OCI-LY7 (cell line): ENCODE data around the gene CLPTM1.

ENCODE experiments used
- EZH2phosphoT487 ChIP-seq: fragments of 200-600 bp; sonication (generic); IDR thresholded peaks from 2 replicates; pipeline ENCODE4 v1.6.1; 2018; ENCODE audit warnings: low read depth, borderline replicate concordance, mild to moderate bottlenecking, mixed run types, antibody characterized with exemption, low read length, moderate library complexity, mixed read lengths
- TF ChIP-seq, protein P1 (sequence below): fragments of 200-600 bp; sonication (generic); conservative IDR thresholded peaks from 2 replicates; pipeline ENCODE4 v1.5.1; 2014; ENCODE audit warnings: mild to moderate bottlenecking, antibody characterized with exemption, low read length, moderate library complexity, mixed read lengths

DNA sequence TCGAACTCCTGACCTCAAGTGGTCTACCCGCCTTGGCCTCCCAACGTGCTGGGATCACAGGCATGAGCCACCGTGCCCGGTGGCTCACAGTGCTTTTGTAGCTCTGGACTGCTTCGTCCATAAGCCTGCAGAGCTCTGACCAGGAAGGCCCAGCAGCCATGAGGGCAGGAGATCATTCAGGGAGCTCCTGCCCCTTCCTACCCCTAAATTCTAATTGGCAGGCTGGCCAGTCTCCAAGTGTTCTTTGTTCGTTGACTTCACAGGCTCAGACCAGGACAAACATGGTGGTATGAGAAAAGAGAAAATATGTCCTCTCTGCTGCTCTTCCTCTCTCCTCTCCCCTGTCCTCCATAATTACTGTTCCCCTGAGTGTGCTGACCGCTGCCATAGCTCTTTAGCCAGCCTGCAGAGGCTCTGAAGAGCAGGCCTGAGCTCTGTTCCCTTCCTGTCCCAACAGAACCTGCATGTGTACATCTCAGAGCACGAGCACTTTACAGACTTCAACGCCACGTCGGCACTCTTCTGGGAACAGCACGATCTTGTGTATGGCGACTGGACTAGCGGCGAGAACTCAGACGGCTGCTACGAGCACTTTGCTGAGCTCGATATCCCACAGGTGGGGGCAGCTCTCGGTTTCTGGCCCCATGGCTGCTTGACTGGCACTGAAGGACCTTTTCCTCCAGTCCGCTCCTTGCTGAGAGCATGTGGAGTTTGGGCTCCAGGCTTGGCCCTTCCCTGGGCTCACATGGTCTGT is 19.0 kb downstream of the CLPTM1 start:
- TF ChIP-seq, protein P1, sequence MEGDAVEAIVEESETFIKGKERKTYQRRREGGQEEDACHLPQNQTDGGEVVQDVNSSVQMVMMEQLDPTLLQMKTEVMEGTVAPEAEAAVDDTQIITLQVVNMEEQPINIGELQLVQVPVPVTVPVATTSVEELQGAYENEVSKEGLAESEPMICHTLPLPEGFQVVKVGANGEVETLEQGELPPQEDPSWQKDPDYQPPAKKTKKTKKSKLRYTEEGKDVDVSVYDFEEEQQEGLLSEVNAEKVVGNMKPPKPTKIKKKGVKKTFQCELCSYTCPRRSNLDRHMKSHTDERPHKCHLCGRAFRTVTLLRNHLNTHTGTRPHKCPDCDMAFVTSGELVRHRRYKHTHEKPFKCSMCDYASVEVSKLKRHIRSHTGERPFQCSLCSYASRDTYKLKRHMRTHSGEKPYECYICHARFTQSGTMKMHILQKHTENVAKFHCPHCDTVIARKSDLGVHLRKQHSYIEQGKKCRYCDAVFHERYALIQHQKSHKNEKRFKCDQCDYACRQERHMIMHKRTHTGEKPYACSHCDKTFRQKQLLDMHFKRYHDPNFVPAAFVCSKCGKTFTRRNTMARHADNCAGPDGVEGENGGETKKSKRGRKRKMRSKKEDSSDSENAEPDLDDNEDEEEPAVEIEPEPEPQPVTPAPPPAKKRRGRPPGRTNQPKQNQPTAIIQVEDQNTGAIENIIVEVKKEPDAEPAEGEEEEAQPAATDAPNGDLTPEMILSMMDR: no peak
- no peak for TF ChIP-seq EZH2phosphoT487
